Activated T-helper 9 cell treated with anti-CD3 and anti-CD28 coated beads, Interleukin-2, amount 50 U/mL, for 16 hours (primary cell): ENCODE data around the gene SBSN.
"Not testable (repeated sequence)": the region's sequence is repeated elsewhere in the genome, so short reads cannot be mapped to it uniquely, and the experiment has no call there.

ENCODE experiments used
- DNase-seq: peaks from one replicate; pipeline ENCODE4 v3.0.0-alpha.2; 2020; ENCODE audit warnings: low read depth

SBSN gene

GRCh38 chr19:35502751-35503150 is 25.4 kb downstream of the SBSN start:
- no peak for DNase-seq

GRCh38 chr19:35501684-35502083 is 26.4 kb downstream of the SBSN start:
- DNase-seq, result no peak

- DNase-seq, result no peak
These were observed 27.5 kb downstream of the SBSN start for GRCh38 chr19:35500611-35501010.

GRCh38 chr19:35498984-35499527 is 29.1 kb downstream of the SBSN start:
- no peak for DNase-seq

- DNase-seq, result no peak
These were observed 29.9 kb downstream of the SBSN start for GRCh38 chr19:35498220-35498619.

GRCh38 chr19:35497406-35497805 is 30.7 kb downstream of the SBSN start:
- no peak for DNase-seq

- DNase-seq, result peak; percentile 57
These were observed 32.7 kb downstream of the SBSN start for GRCh38 chr19:35495107-35496064.

GRCh38 chr19:35493971-35494370 is 34.1 kb downstream of the SBSN start:
- DNase-seq, result no peak

- DNase-seq, result no peak
These were observed 36.2 kb downstream of the SBSN start for GRCh38 chr19:35491836-35492360.

GRCh38 chr19:35490364-35490763 is 37.7 kb downstream of the SBSN start, which contains the start of gene KRTDAP:
Gene KRTDAP, minus strand, starts transcription at chr19:35490464. Its CDS starts 22 bp downstream, at chr19:35490442.
- no peak for DNase-seq

- no peak for DNase-seq
These were observed 39.4 kb downstream of the SBSN start for GRCh38 chr19:35488677-35489076.

GRCh38 chr19:35487656-35488182 is 40.4 kb downstream of the SBSN start:
- no peak for DNase-seq

GRCh38 chr19:35486268-35486708 is 41.8 kb downstream of the SBSN start:
- DNase-seq, result no peak

- DNase-seq, result no peak
These were observed 43.7 kb downstream of the SBSN start for GRCh38 chr19:35484252-35485036.

- DNase-seq, result no peak
These were observed 45.0 kb downstream of the SBSN start for GRCh38 chr19:35483089-35483488.

- no peak for DNase-seq
These were observed 49.1 kb downstream of the SBSN start for GRCh38 chr19:35478794-35479677.

GRCh38 chr19:35476149-35476548 is 52.0 kb downstream of the SBSN start:
- DNase-seq, result no peak

GRCh38 chr19:35474594-35474993 is 53.5 kb downstream of the SBSN start:
- DNase-seq, result not testable (repeated sequence)

- DNase-seq, result no peak
These were observed 54.0 kb downstream of the SBSN start for GRCh38 chr19:35474104-35474503.
